ENCODE measurements around the gene SKIC2. TPM values are rescaled to one million over a fixed set of nuclear protein-coding genes. Genes with fewer than 3 reads are reported as not detected.

SKIC2 gene
- total RNA-seq, 1 donor from 2014 or later: 32.9 TPM

DNA sequence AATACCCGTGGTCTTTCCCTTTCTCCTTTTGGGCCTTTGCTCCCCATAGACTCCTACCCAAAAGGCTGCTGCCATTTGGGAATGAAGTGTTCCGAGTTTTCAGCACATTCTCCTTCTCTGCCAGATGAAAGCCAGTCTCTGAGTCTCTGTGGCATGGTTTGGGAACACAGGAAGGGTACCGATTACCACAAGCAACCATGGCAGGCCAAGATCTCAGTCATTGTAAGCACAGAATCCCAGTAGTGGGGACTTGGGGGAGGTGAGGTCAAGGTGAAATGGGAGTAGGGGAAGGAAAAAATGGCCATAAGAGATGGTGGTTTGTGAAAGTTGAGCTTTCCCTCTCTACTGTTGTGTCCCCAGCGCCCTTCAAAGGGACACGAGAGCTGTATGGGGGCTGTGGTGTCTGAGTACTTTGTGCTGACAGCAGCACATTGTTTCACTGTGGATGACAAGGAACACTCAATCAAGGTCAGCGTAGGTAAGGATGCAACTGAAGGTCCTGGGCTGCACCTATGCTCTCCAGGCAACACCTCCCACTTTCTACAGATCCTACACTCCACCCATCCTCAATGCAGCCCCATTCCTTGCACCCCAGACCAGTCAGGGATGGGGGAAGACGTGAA lies 8.9 kb upstream of the SKIC2 start:
- DNase-seq: no peak
- intact Hi-C loops (cut with micrococcal nuclease): no loop called here
- Histone ChIP-seq H3K4me1 (peaks cover 9% of the 10 kb centered on the region), H3K4me3 (no peak overlapping the region), H3K36me3 (peaks cover 36% of the 10 kb centered on the region), H3K27me3 (ENCODE audit: low read depth) (peaks cover 3% of the 10 kb centered on the region), H3K9me3 (replicated peaks) (no peaks in the 10 kb centered on the region), H3K27ac (replicated peaks) (no peak overlapping the region)
- TF ChIP-seq, protein P1, sequence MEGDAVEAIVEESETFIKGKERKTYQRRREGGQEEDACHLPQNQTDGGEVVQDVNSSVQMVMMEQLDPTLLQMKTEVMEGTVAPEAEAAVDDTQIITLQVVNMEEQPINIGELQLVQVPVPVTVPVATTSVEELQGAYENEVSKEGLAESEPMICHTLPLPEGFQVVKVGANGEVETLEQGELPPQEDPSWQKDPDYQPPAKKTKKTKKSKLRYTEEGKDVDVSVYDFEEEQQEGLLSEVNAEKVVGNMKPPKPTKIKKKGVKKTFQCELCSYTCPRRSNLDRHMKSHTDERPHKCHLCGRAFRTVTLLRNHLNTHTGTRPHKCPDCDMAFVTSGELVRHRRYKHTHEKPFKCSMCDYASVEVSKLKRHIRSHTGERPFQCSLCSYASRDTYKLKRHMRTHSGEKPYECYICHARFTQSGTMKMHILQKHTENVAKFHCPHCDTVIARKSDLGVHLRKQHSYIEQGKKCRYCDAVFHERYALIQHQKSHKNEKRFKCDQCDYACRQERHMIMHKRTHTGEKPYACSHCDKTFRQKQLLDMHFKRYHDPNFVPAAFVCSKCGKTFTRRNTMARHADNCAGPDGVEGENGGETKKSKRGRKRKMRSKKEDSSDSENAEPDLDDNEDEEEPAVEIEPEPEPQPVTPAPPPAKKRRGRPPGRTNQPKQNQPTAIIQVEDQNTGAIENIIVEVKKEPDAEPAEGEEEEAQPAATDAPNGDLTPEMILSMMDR (IDR thresholded peaks at IDR 0.05; ENCODE audit: borderline replicate concordance): no peak

DNA sequence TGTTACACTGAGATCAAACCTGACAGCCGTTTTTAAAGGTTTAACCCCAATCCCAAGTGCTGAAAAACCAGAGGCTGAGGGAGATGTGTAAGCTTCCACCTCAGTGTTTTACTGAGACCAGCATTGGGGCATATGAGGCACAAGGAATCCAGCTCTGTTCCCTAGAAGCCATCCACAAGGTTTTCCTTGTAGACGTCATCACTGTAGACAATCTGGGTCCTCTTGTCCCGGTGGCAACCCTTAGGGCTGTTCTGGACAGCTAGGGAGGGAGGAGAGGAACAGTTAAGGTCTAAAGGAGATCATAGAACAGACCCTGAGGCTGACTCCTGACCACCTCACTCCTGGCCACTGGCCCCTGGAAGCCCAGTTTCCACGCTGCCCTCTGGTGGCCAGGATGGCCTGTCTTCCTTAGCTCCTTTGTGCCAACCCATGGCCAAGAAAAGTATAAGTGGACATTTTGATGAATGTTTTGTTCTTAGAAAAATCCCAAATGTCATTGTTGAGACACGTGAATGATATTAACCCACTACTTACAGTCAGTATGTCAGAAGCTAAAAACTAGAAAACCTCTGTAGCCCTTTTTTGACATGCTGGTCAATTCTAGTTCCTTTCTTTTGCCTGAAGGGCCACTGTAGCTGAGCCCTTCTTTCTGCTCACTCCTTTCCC lies 6.7 kb upstream of the SKIC2 start:
- TF ChIP-seq, protein P1 (IDR thresholded peaks at IDR 0.05; ENCODE audit: borderline replicate concordance): peak; percentile 77
- Histone ChIP-seq H3K4me1 (peaks cover under 1% of the 10 kb centered on the region), H3K27me3 (ENCODE audit: low read depth) (no peaks in the 10 kb centered on the region), H3K9me3 (replicated peaks) (no peaks in the 10 kb centered on the region), H3K36me3 (peaks cover 56% of the 10 kb centered on the region), H3K27ac (replicated peaks) (no peak overlapping the region), H3K4me3 (no peak overlapping the region)
- peak; percentile 52 for DNase-seq
- intact Hi-C loops (cut with micrococcal nuclease): no loop called here

DNA sequence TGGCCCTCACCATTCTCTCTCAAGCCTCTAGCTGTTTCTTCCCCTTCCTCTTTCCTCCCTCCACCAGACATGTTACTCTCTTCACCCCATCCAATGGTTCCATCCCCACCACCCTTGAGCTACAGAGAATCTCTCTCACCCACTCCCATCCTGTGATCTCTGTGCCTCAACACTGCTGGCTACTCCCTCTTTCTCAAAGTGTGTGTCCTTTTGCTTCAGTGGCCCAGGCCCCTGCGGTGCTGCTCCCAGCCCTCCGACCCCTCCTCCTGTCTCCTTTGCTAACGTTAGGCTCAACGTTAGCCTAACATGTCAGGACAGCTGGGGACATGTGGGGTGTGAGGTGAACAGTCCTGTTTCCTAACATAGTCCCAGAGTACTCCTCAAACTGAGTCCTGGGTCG lies 6.1 kb upstream of the SKIC2 start:
- no peak for DNase-seq
- Histone ChIP-seq H3K36me3 (peaks cover 56% of the 10 kb centered on the region), H3K9me3 (replicated peaks) (no peaks in the 10 kb centered on the region), H3K27me3 (ENCODE audit: low read depth) (no peaks in the 10 kb centered on the region), H3K27ac (replicated peaks) (no peak overlapping the region), H3K4me3 (no peak overlapping the region), H3K4me1 (peaks cover 7% of the 10 kb centered on the region)
- intact Hi-C loops (cut with micrococcal nuclease): no loop called here
- TF ChIP-seq, protein P1 (IDR thresholded peaks at IDR 0.05; ENCODE audit: borderline replicate concordance): no peak

DNA sequence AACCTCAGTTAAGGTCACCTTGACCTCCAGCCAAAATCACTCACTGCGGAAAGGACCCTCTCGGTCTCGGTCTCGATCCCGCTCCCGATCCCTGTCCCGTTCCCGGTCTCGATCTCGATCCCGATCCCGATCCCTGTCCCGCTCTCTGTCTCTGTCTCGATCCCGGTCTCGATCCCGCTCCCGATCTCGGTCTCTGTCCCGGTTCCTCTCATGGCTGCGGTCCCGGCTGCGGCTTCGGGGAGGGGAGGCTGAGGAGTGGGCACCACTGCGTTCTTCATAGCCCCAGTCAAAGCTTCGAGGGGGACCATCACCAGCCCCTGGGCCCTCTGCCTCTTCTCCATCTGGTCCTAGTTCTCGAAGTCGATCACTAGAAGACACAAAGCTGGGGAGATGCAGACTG lies 4.5 kb upstream of the SKIC2 start:
- Histone ChIP-seq H3K27me3 (ENCODE audit: low read depth) (no peaks in the 10 kb centered on the region), H3K4me3 (no peak overlapping the region), H3K9me3 (replicated peaks) (no peaks in the 10 kb centered on the region), H3K36me3 (peaks cover 56% of the 10 kb centered on the region), H3K4me1 (peaks cover 20% of the 10 kb centered on the region), H3K27ac (replicated peaks) (no peak overlapping the region)
- TF ChIP-seq, protein P1 (IDR thresholded peaks at IDR 0.05; ENCODE audit: borderline replicate concordance): no peak
- intact Hi-C loops (cut with micrococcal nuclease): no loop called here
- DNase-seq: no peak

DNA sequence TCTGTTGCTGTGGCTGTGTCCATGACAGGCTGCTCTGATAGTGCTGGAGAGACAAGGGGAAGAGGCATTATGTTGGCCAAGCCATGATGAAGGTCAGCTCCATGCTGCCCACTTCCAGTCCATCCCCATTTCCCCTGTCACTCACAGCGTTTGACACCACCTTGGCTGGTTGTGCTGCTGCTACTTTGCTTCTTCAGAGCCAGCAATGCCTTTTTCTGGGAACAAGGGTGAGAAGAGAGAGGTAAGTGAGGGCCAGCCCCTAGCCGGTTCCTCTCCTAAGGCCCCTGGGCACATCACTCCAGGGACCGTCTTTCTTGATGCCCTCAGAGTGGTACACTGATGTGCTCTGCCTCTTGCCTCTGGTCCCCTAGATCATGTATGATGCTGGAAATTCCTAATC lies 2.2 kb upstream of the SKIC2 start:
- DNase-seq: no peak
- Histone ChIP-seq H3K27ac (replicated peaks) (no peak overlapping the region), H3K9me3 (replicated peaks) (no peaks in the 10 kb centered on the region), H3K4me3 (no peak overlapping the region), H3K27me3 (ENCODE audit: low read depth) (no peaks in the 10 kb centered on the region), H3K4me1 (peaks cover 29% of the 10 kb centered on the region), H3K36me3 (peaks cover 67% of the 10 kb centered on the region)
- intact Hi-C loops (cut with micrococcal nuclease): no loop called here
- TF ChIP-seq, protein P1 (IDR thresholded peaks at IDR 0.05; ENCODE audit: borderline replicate concordance): no peak

Measured in left ventricle myocardium inferior (tissue), 1 donor.